Central memory CD4-positive, alpha-beta T cell (primary cell): Measurements from ENCODE around the gene DCTD.
"Not testable (repeated sequence)": the region's sequence is repeated elsewhere in the genome, so short reads cannot be mapped to it uniquely, and the experiment has no call there.

Experiments used
- DNase-seq: peaks from one replicate; pipeline ENCODE4 v3.0.0; 2022

The DCTD gene

GRCh38 chr4:182920676-182921075 is 3.5 kb upstream of the DCTD start:
- no peak for DNase-seq

- peak; percentile 22 for DNase-seq
Observed at GRCh38 chr4:182918791-182919302, 1.7 kb upstream of the DCTD start.

GRCh38 chr4:182918044-182918607 is 940 bp upstream of the DCTD start:
- no peak for DNase-seq

GRCh38 chr4:182916483-182917181 is 554 bp downstream of the DCTD start:
- no peak for DNase-seq

- DNase-seq = no peak
Observed at GRCh38 chr4:182914357-182914756, 2.8 kb downstream of the DCTD start.

- DNase-seq = no peak
Observed at GRCh38 chr4:182913621-182914020, 3.6 kb downstream of the DCTD start.

GRCh38 chr4:182913036-182913435 is 4.2 kb downstream of the DCTD start:
- no peak for DNase-seq

- no peak for DNase-seq
Observed at GRCh38 chr4:182908124-182908523, 9.1 kb downstream of the DCTD start.

GRCh38 chr4:182907396-182907795 is 9.8 kb downstream of the DCTD start:
- DNase-seq = no peak

GRCh38 chr4:182906786-182907185 is 10.4 kb downstream of the DCTD start:
- no peak for DNase-seq

GRCh38 chr4:182905038-182905437 is 12.1 kb downstream of the DCTD start:
- no peak for DNase-seq

- DNase-seq = no peak
Observed at GRCh38 chr4:182904211-182904761, 12.9 kb downstream of the DCTD start.

GRCh38 chr4:182903013-182903412 is 14.2 kb downstream of the DCTD start:
- no peak for DNase-seq

GRCh38 chr4:182901337-182901736 is 15.8 kb downstream of the DCTD start:
- DNase-seq = no peak

GRCh38 chr4:182900021-182900420 is 17.2 kb downstream of the DCTD start:
- DNase-seq = not testable (repeated sequence)

GRCh38 chr4:182898479-182898799 is 18.7 kb downstream of the DCTD start:
- no peak for DNase-seq

- DNase-seq = no peak
Observed at GRCh38 chr4:182897601-182898478, 19.3 kb downstream of the DCTD start.

GRCh38 chr4:182896421-182896820 is 20.8 kb downstream of the DCTD start:
- no peak for DNase-seq

GRCh38 chr4:182895791-182896292 is 21.3 kb downstream of the DCTD start:
- DNase-seq = no peak

- no peak for DNase-seq
Observed at GRCh38 chr4:182894681-182895275, 22.4 kb downstream of the DCTD start.

- DNase-seq = no peak
Observed at GRCh38 chr4:182893474-182894080, 23.6 kb downstream of the DCTD start.

GRCh38 chr4:182893047-182893446 is 24.1 kb downstream of the DCTD start:
- DNase-seq = no peak
